Muscle layer of colon (tissue), 2 donors: ENCODE data around the gene GCNT3.

Experiments
- H3K27ac ChIP-seq: one replicate; pipeline ENCODE4 v1.7.0; 2013; ENCODE audit warnings: low read depth, mild to moderate bottlenecking, low read length, moderate library complexity
- H3K27me3 ChIP-seq, 2 donors: one replicate each; pipeline ENCODE4 v1.7.0; 2013; ENCODE audit warnings: low read length in 2 of 2, mild to moderate bottlenecking in 2 of 2; ENCODE audit not compliant: insufficient read depth in 2 of 2, control insufficient read depth in 1 of 2
- H3K36me3 ChIP-seq: one replicate; pipeline ENCODE4 v1.7.0; 2013; ENCODE audit warnings: mild to moderate bottlenecking, low read length; ENCODE audit not compliant: insufficient read depth
- H3K4me1 ChIP-seq: one replicate; pipeline ENCODE4 v1.7.0; 2013; ENCODE audit warnings: mild to moderate bottlenecking, low read length; ENCODE audit not compliant: insufficient read depth
- H3K4me3 ChIP-seq, 2 donors: one replicate each; pipeline ENCODE4 v1.7.0; 2013; ENCODE audit warnings: low read length in 2 of 2, low read depth in 1 of 2, mild to moderate bottlenecking in 1 of 2, moderate library complexity in 1 of 2
- H3K9ac ChIP-seq: one replicate; pipeline ENCODE4 v1.7.0; 2013; ENCODE audit warnings: low read length
- H3K9me3 ChIP-seq: one replicate; pipeline ENCODE4 v1.7.0; 2013; ENCODE audit warnings: mild to moderate bottlenecking, low read length
- donor health status: abdominal sarcoma.
- donor health status: Adenocarcinoma of cecum.

Gene GCNT3

DNA sequence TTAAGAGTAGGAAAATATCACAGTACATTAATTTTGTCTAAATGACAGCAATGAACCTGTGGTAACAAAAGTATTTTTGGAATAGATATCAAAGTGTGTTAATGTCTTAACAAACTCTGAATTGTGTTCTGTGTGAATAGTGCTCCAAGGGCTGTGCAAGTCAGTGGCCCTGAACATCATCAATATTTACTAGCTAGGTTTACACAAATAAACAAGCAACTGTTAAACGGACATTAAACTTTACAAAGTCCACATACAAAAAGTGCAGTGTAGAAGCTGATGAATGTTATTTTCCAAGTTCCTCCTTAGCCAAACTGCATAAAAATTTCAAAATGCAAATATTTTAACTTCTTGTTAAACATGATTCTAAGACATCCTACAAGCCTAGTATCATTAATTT, 47.8 kb downstream of the GCNT3 start:
- Histone ChIP-seq H3K9ac (no peak overlapping the region), H3K27me3 (no peaks in the 10 kb centered on the region), H3K4me3 (no peak overlapping the region), H3K27ac (no peak overlapping the region), H3K36me3 (peaks cover 7% of the 10 kb centered on the region), H3K4me1 (peaks cover 26% of the 10 kb centered on the region), H3K9me3 (no peaks in the 10 kb centered on the region)

DNA sequence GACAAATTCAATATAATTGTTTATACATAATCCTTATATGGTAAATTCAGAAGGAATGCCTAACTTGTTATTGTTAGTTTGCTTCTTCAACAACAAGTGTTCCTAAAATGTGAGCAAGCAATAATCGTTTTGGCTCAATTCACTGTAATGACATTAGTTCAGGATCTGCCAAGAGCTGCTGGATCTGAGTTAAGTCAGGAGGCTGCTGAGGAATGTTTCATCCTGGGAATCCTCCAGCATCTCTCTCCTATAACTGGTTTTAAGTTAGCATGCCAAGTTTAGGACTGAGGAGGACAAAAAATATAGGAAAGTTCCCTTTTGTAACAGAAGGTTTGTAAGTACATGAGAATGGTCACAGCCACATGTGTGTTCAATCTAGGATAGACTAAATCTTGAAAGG, 50.7 kb downstream of the GCNT3 start:
- no peak overlapping the region for H3K9ac ChIP-seq
- peaks cover 17% of the 10 kb centered on the region for H3K36me3 ChIP-seq
- peaks cover 11% of the 10 kb centered on the region for H3K4me1 ChIP-seq

GRCh38 chr15:59668556-59668955, 57.0 kb downstream of the GCNT3 start:
- Histone ChIP-seq H3K4me3 (no peak overlapping the region), H3K27me3 (no peaks in the 10 kb centered on the region), H3K4me1 (no peaks in the 10 kb centered on the region), H3K9me3 (no peaks in the 10 kb centered on the region), H3K9ac (no peak overlapping the region), H3K36me3 (peaks cover 33% of the 10 kb centered on the region), H3K27ac (no peak overlapping the region)

More for the DNA sequence above, 50.7 kb downstream of the GCNT3 start:
- H3K27ac ChIP-seq = no peak overlapping the region
- no peaks in the 10 kb centered on the region for H3K27me3 ChIP-seq
- H3K4me3 ChIP-seq = no peak overlapping the region
- H3K9me3 ChIP-seq = no peaks in the 10 kb centered on the region
